Measurements from ENCODE around the gene STARD8.

GRCh38 chrX:68711845-68712244 lies 64.4 kb downstream of the STARD8 start:
- TF ChIP-seq CTCF (IDR thresholded peaks at IDR 0.05; ENCODE audit: low read depth, low read length) (no peak), EZH2phosphoT487 (IDR thresholded peaks at IDR 0.05; ENCODE audit: low read depth) (no peak)

Data from OCI-LY3 (cell line).